NT2/D1 (cell line): ENCODE results near the gene DCDC2.

ENCODE experiments used
- SUZ12 ChIP-seq: IDR thresholded peaks from 2 replicates; pipeline ENCODE4 v1.6.1; 2011; ENCODE audit not compliant: insufficient read length, insufficient read depth; ENCODE audit errors: extremely low read depth
- YY1 ChIP-seq: IDR thresholded peaks from 2 replicates; pipeline ENCODE4 v1.6.1; 2011; ENCODE audit not compliant: insufficient read length, insufficient read depth
- ZNF274 ChIP-seq: IDR thresholded peaks from 2 replicates; pipeline ENCODE4 v1.6.1; 2011; ENCODE audit warnings: mild to moderate bottlenecking, low read depth, low read length

DNA sequence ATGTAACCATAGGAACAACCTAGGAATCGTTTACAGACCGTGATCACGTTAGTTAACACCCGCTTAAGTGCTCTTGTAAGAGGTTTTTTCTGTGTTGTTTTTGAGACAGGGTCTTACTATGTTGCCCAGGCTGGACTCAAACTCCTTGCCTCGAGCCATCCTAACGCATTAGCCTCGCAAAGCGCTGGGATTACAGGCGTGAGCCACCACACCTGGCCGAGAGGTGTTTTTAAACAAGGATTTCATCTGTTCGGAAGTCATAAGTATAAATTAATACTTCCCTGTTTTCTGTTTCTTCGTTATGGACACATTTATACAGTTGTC lies 45.6 kb upstream of the DCDC2 start:
- TF ChIP-seq YY1 (no peak), SUZ12 (no peak), ZNF274 (no peak)
